Suprapubic skin (tissue), 4 donors: ENCODE data around the gene CD48.

Experiments used
- CTCF ChIP-seq, 2 donors: fragments of 200-600 bp in 1 of 2; fragments of 450-650 bp in 1 of 2; sonication (generic) in 1 of 2; IDR thresholded peaks; one replicate each; pipeline ENCODE4 v1.5.1; 2016 to 2019; ENCODE audit warnings: antibody characterized with exemption in 2 of 2, mild to moderate bottlenecking in 1 of 2, moderate library complexity in 1 of 2
- POLR2A ChIP-seq, 2 donors: fragments of 450-650 bp; IDR thresholded peaks; one replicate each; pipeline ENCODE4 v1.6.1; 2017; ENCODE audit warnings: antibody characterized with exemption in 2 of 2, mild to moderate bottlenecking in 2 of 2, moderate library complexity in 2 of 2
- POLR2AphosphoS5 ChIP-seq, 3 donors: sonication (generic); formaldehyde crosslinking; IDR thresholded peaks; one replicate each; pipeline ENCODE4 v1.6.1; 2017; ENCODE audit warnings: antibody characterized with exemption in 3 of 3

- TF ChIP-seq POLR2A (IDR thresholded peaks at IDR 0.05) (no peak), CTCF (IDR thresholded peaks at IDR 0.05) (no peak), POLR2AphosphoS5 (IDR thresholded peaks at IDR 0.05) (no peak)
Measured at GRCh38 chr1:160753594-160753993, 42.0 kb upstream of the CD48 start.
